RWPE2 (cell line): ENCODE measurements around the gene PDE11A.

Source experiments
- ATAC-seq: fragments of 200-7000 bp; cut with Tn5 transposase; 3 replicates; pipeline ENCODE4 v1.9.1; 2021; ENCODE audit warnings: low read depth
- DNase-seq: peaks from one replicate; pipeline ENCODE4 v3.0.0-alpha.2; 2020; ENCODE audit warnings: low spot score
- H3K27ac ChIP-seq: fragments of 450-650 bp; 2 replicates; pipeline ENCODE4 v1.5.1; 2017; ENCODE audit warnings: mild to moderate bottlenecking; ENCODE audit not compliant: poor library complexity, severe bottlenecking
- H3K27me3 ChIP-seq: fragments of 250-450 bp; sonication (Bioruptor Pico); 2 replicates; pipeline ENCODE4 v1.5.1; 2021; ENCODE audit warnings: mild to moderate bottlenecking, moderate library complexity; ENCODE audit not compliant: insufficient read depth, poor library complexity, severe bottlenecking
- H3K36me3 ChIP-seq: fragments of 250-450 bp; sonication (Bioruptor Pico); 2 replicates; pipeline ENCODE4 v1.5.1; 2020; ENCODE audit warnings: low read depth, mild to moderate bottlenecking, moderate library complexity
- H3K4me1 ChIP-seq: fragments of 250-450 bp; sonication (Bioruptor Pico); 2 replicates; pipeline ENCODE4 v1.5.1; 2021; ENCODE audit warnings: mild to moderate bottlenecking, moderate library complexity; ENCODE audit not compliant: insufficient read depth, poor library complexity, severe bottlenecking
- H3K4me3 ChIP-seq: fragments of 250-450 bp; sonication (Bioruptor Pico); 2 replicates; pipeline ENCODE4 v1.5.1; 2021; ENCODE audit warnings: mild to moderate bottlenecking, moderate library complexity; ENCODE audit not compliant: severe bottlenecking
- H3K9me3 ChIP-seq: fragments of 250-450 bp; sonication (Bioruptor Pico); 2 replicates; pipeline ENCODE4 v1.5.1; 2021; ENCODE audit warnings: mild to moderate bottlenecking, moderate library complexity; ENCODE audit not compliant: severe bottlenecking
- TF ChIP-seq, protein P1 (sequence below): fragments of 450-650 bp; IDR thresholded peaks from one replicate; pipeline ENCODE4 v1.5.1; 2017; ENCODE audit warnings: mild to moderate bottlenecking, moderate library complexity; ENCODE audit not compliant: poor library complexity, severe bottlenecking

The PDE11A gene

GRCh38 chr2:177784745-177785067 is 287.9 kb downstream of the PDE11A start:
- peak; percentile 13; the same call in 2 of the 3 replicates for ATAC-seq
- no peaks in the 10 kb centered on the region for H3K36me3 ChIP-seq
- H3K27me3 ChIP-seq: no peaks in the 10 kb centered on the region
- DNase-seq: no peak
- H3K4me3 ChIP-seq: no peak overlapping the region
- peak overlapping the region; percentile 31 for H3K27ac ChIP-seq
- TF ChIP-seq, protein P1, sequence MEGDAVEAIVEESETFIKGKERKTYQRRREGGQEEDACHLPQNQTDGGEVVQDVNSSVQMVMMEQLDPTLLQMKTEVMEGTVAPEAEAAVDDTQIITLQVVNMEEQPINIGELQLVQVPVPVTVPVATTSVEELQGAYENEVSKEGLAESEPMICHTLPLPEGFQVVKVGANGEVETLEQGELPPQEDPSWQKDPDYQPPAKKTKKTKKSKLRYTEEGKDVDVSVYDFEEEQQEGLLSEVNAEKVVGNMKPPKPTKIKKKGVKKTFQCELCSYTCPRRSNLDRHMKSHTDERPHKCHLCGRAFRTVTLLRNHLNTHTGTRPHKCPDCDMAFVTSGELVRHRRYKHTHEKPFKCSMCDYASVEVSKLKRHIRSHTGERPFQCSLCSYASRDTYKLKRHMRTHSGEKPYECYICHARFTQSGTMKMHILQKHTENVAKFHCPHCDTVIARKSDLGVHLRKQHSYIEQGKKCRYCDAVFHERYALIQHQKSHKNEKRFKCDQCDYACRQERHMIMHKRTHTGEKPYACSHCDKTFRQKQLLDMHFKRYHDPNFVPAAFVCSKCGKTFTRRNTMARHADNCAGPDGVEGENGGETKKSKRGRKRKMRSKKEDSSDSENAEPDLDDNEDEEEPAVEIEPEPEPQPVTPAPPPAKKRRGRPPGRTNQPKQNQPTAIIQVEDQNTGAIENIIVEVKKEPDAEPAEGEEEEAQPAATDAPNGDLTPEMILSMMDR: no peak
- peaks cover 19% of the 10 kb centered on the region for H3K4me1 ChIP-seq
- no peaks in the 10 kb centered on the region for H3K9me3 ChIP-seq

DNA sequence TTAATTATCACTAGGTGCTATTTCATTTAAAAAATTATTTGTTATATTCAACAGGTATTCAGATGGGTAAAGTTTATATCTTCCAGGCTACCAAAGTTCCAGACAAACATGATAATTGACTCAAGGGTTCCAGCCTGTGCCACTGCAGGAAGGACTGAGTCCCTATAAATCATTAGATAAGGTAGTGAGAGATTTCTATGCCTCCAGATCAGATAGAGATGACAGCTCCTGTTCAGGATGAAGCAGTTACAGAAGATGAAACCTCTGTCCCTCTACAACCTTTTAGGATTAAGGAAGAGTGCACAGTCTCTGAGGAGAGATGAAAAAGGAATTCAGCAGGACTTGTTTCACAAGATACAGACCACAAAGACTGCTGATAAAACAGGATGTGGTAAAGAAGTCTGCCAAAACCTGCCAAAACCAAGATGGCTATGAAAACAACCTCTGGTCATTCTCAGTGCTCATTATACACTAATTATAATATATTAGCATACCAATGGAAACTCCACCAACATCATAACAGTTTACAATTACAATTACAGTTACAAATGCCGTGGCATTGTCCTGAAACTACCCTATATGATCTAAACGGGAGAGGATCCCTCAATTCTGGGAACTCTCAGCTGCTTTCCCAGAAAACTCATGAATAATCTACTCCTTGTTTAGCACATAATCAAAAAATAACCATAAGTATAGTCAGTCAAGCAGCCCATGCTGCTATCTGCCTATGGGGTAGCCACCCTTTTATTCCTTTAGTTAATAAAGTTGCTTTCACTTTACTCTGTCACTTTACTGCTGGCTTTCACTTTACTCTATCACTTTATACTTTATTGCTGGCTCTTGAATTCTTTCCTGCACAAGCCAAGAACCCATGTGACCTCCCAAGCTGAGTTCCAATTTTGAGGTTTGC is 288.5 kb downstream of the PDE11A start:
- peak overlapping the region; percentile 31 for H3K27ac ChIP-seq
- no peak overlapping the region for H3K4me3 ChIP-seq
- H3K9me3 ChIP-seq: no peaks in the 10 kb centered on the region
- ATAC-seq: peak; percentile 89
- TF ChIP-seq, protein P1: no peak
- no peaks in the 10 kb centered on the region for H3K36me3 ChIP-seq
- H3K4me1 ChIP-seq: peaks cover 19% of the 10 kb centered on the region
- no peak for DNase-seq
- no peaks in the 10 kb centered on the region for H3K27me3 ChIP-seq

- DNase-seq: no peak
- no peaks in the 10 kb centered on the region for H3K27me3 ChIP-seq
These were observed 289.5 kb downstream of the PDE11A start for GRCh38 chr2:177783091-177783490.

GRCh38 chr2:177782613-177783012 is 290.0 kb downstream of the PDE11A start:
- Histone ChIP-seq H3K27me3 (no peaks in the 10 kb centered on the region), H3K9me3 (no peaks in the 10 kb centered on the region), H3K36me3 (no peaks in the 10 kb centered on the region), H3K4me3 (no peak overlapping the region), H3K27ac (no peak overlapping the region), H3K4me1 (peaks cover 19% of the 10 kb centered on the region)
- no peak for ATAC-seq
- no peak for DNase-seq
- TF ChIP-seq, protein P1: no peak

More at GRCh38 chr2:177783091-177783490, 289.5 kb downstream of the PDE11A start:
- Histone ChIP-seq H3K9me3 (no peaks in the 10 kb centered on the region), H3K36me3 (no peaks in the 10 kb centered on the region), H3K4me1 (peaks cover 19% of the 10 kb centered on the region), H3K27ac (no peak overlapping the region), H3K4me3 (no peak overlapping the region)
- TF ChIP-seq, protein P1: no peak
- ATAC-seq: no peak

DNA sequence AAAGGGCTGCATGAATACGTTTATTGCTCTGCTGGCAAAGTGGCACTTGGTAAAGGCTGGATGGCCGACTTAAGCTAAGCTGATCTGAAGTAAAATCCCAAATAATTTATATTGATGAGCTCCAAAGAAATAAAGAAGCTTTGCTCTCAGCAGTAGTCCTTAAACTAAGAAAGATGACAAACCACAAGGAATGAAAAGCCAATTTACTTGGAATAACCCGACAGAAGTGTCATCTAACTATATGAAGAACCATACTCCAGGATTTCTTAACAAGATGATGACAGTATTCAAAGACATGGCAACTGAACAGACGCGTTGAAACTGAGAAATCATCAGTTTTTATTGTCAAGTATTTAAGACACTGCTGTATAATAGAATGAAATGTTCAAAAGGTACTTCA is 294.1 kb downstream of the PDE11A start:
- H3K4me1 ChIP-seq: peaks cover 5% of the 10 kb centered on the region
- no peaks in the 10 kb centered on the region for H3K9me3 ChIP-seq
- no peak overlapping the region for H3K4me3 ChIP-seq
- DNase-seq (no peak), ATAC-seq (no peak)
- H3K27me3 ChIP-seq: no peaks in the 10 kb centered on the region
- H3K27ac ChIP-seq: no peak overlapping the region
- no peaks in the 10 kb centered on the region for H3K36me3 ChIP-seq
- TF ChIP-seq, protein P1: no peak
